SK-N-SH (cell line): ENCODE data around the gene CD300LB. TPM values are rescaled to one million over a fixed set of nuclear protein-coding genes. Genes with fewer than 3 reads are reported as not detected.

Source experiments
- CTCF ChIA-PET: fragments of 300-600, 350-600 bp; formaldehyde crosslinking; extraction: SDS; loops from one replicate; lab custom pipeline; 2021; lab: Yijun Ruan, JAX
- POLR2A ChIA-PET: fragments of 350-600 bp; sonication (Branson Sonifier 250); formaldehyde crosslinking; extraction: SDS; loops from one replicate; lab custom pipeline; 2020; ENCODE audit warnings: antibody characterized with exemption, inconsistent platforms; lab: Yijun Ruan, JAX
- DNase-seq: peaks from one replicate; pipeline ENCODE4 v3.0.0; 2012
- H2AFZ ChIP-seq: fragments of 200-600 bp; sonication (generic); 2 replicates; pipeline ENCODE4 v1.8.1; 2016; ENCODE audit warnings: antibody characterized with exemption, mild to moderate bottlenecking, low read depth
- H3F3A ChIP-seq: fragments of 200-600 bp; sonication (generic); replicated peaks from 2 replicates; pipeline ENCODE3; 2016; ENCODE audit warnings: antibody characterized with exemption, mild to moderate bottlenecking; ENCODE audit not compliant: insufficient read depth
- H3K27ac ChIP-seq, 2 experiments: fragments of 200-500 bp in 1 of 2; fragments of 200-600 bp in 1 of 2; sonication (Bioruptor generic) in 1 of 2; sonication (generic), shearing (Covaris generic) in 1 of 2; 2 replicates each; pipeline versions ENCODE4 v1.5.1 to v1.6.1; 2014 to 2016; ENCODE audit warnings: low read depth in 2 of 2, inconsistent platforms in 1 of 2, low read length in 1 of 2, mild to moderate bottlenecking in 1 of 2, mixed read lengths in 1 of 2
- H3K27me3 ChIP-seq: fragments of 200-600 bp; sonication (generic), shearing (Covaris generic); 2 replicates; pipeline ENCODE4 v1.6.1; 2016; ENCODE audit warnings: mixed run types; ENCODE audit not compliant: insufficient read depth
- H3K36me3 ChIP-seq, 2 experiments: fragments of 200-500 bp in 1 of 2; fragments of 200-600 bp in 1 of 2; sonication (Bioruptor generic) in 1 of 2; sonication (generic) in 1 of 2; replicated peaks in 1 of 2; 2 replicates each; pipeline versions ENCODE3 to v1.5.1; 2014 to 2016; ENCODE audit warnings: low read length in 1 of 2, mild to moderate bottlenecking in 1 of 2; ENCODE audit not compliant: insufficient read depth in 2 of 2, control insufficient read depth in 1 of 2
- H3K4me1 ChIP-seq, 2 experiments: fragments of 200-500 bp in 1 of 2; fragments of 200-600 bp in 1 of 2; sonication (Bioruptor generic) in 1 of 2; sonication (generic), shearing (Covaris generic) in 1 of 2; 2 replicates each; pipeline versions ENCODE4 v1.5.1 to v1.6.1; 2014 to 2016; ENCODE audit warnings: low read depth in 1 of 2, low read length in 1 of 2, mixed run types in 1 of 2; ENCODE audit not compliant: insufficient read depth in 2 of 2, control insufficient read depth in 1 of 2
- H3K4me2 ChIP-seq: fragments of 200-600 bp; sonication (generic), shearing (Covaris generic); 2 replicates; pipeline ENCODE4 v1.6.1; 2017; ENCODE audit warnings: mixed run types
- H3K4me3 ChIP-seq, 2 experiments: fragments of 200-500 bp in 1 of 2; fragments of 200-600 bp in 1 of 2; sonication (Bioruptor generic) in 1 of 2; sonication (generic), shearing (Covaris generic) in 1 of 2; 2 replicates each; pipeline versions ENCODE4 v1.5.1 to v1.8.1; 2014 to 2016; ENCODE audit warnings: low read depth in 2 of 2, inconsistent platforms in 1 of 2, low read length in 1 of 2, mild to moderate bottlenecking in 1 of 2, mixed read lengths in 1 of 2, moderate library complexity in 1 of 2
- H3K79me2 ChIP-seq: fragments of 200-600 bp; sonication (generic); 2 replicates; pipeline ENCODE4 v1.8.1; 2017; ENCODE audit warnings: mild to moderate bottlenecking; ENCODE audit not compliant: insufficient read depth
- H3K9ac ChIP-seq: fragments of 200-600 bp; sonication (generic); 2 replicates; pipeline ENCODE4 v1.6.1; 2017; ENCODE audit warnings: mixed run types
- H3K9me2 ChIP-seq: fragments of 200-600 bp; sonication (generic); 2 replicates; pipeline ENCODE4 v1.6.1; 2017; ENCODE audit warnings: mixed run types
- H3K9me3 ChIP-seq: fragments of 200-600 bp; sonication (generic); 2 replicates; pipeline ENCODE4 v1.6.1; 2017; ENCODE audit warnings: mixed run types, mild to moderate bottlenecking, moderate library complexity
- H4K20me1 ChIP-seq: fragments of 200-600 bp; sonication (generic); 2 replicates; pipeline ENCODE4 v1.6.1; 2017; ENCODE audit warnings: mild to moderate bottlenecking, mixed run types; ENCODE audit not compliant: insufficient read depth
- EZH2phosphoT487 ChIP-seq: fragments of 200-600 bp; sonication (generic); IDR thresholded peaks from 2 replicates; pipeline ENCODE4 v1.6.1; 2017; ENCODE audit warnings: low read depth, mixed run types, mild to moderate bottlenecking, antibody characterized with exemption, moderate library complexity, borderline replicate concordance
- FOXJ3 ChIP-seq: sonication (generic); formaldehyde crosslinking; IDR thresholded peaks from 2 replicates; pipeline ENCODE4 v1.5.1; 2020; ENCODE audit warnings: mild to moderate bottlenecking, missing genetic modification reagents
- FOXM1 ChIP-seq: IDR thresholded peaks from 2 replicates; pipeline ENCODE4 v1.4.0; 2012; ENCODE audit warnings: low read depth, mild to moderate bottlenecking
- MXI1 ChIP-seq: IDR thresholded peaks from 2 replicates; pipeline ENCODE4 v1.6.1; 2012; ENCODE audit warnings: mild to moderate bottlenecking, low read depth, low read length, improper control_type of control experiment
- NFIC ChIP-seq: IDR thresholded peaks from 2 replicates; pipeline ENCODE4 v1.4.0; 2012; ENCODE audit warnings: borderline replicate concordance
- NRF1 ChIP-seq: IDR thresholded peaks from 2 replicates; pipeline ENCODE4 v1.6.1; 2012; ENCODE audit warnings: low read depth, mild to moderate bottlenecking, low read length
- POLR2AphosphoS5 ChIP-seq: IDR thresholded peaks from 2 replicates; pipeline ENCODE4 v1.6.1; 2012; ENCODE audit warnings: low read depth, low read length
- RAD21 ChIP-seq: IDR thresholded peaks from 2 replicates; pipeline ENCODE4 v1.6.1; 2012; ENCODE audit warnings: mild to moderate bottlenecking, low read length
- RCOR1 ChIP-seq: fragments of 150-350 bp; IDR thresholded peaks from 2 replicates; pipeline ENCODE4 v1.6.1; 2017; ENCODE audit warnings: antibody characterized with exemption, low read length
- SIN3A ChIP-seq: IDR thresholded peaks from 2 replicates; pipeline ENCODE4 v1.6.1; 2012; ENCODE audit warnings: low read depth, mild to moderate bottlenecking, low read length, moderate library complexity, borderline replicate concordance
- SMC3 ChIP-seq: IDR thresholded peaks from 2 replicates; pipeline ENCODE4 v1.6.1; 2012; ENCODE audit warnings: low read depth, low read length, improper control_type of control experiment
- YY1 ChIP-seq: IDR thresholded peaks from 2 replicates; pipeline ENCODE4 v1.4.0; 2012; ENCODE audit warnings: low read depth, mild to moderate bottlenecking
- WGBS: methylation state at CpG from one replicate; pipeline ENCODE4 v1.1.6; 2017; ENCODE audit warnings: low lambda C conversion rate; 5-methylcytosine and 5-hydroxymethylcytosine counted together
- polyA plus RNA-seq, 3 experiments: library from polyadenylated mRNA; depleted of rRNA; stranded (reverse); fragments of >200 nt; gene quantifications; 2 replicates each; pipeline ENCODE4 v1.2.3, GENCODE V29; 2012
- TF ChIP-seq, protein P1 (sequence below): fragments of 150-350 bp; IDR thresholded peaks from 2 replicates; pipeline ENCODE4 v1.6.1; 2017; ENCODE audit warnings: antibody characterized with exemption, low read length, low read depth, borderline replicate concordance
- TF ChIP-seq, protein P2 (sequence below): fragments of 200-600 bp; sonication (generic); IDR thresholded peaks from 2 replicates; pipeline ENCODE4 v1.6.1; 2017; ENCODE audit warnings: antibody characterized with exemption, mild to moderate bottlenecking, moderate library complexity
- TF ChIP-seq, protein P3 (sequence below): IDR thresholded peaks from 2 replicates; pipeline ENCODE4 v1.4.0; 2012; ENCODE audit warnings: low read depth, borderline replicate concordance
- TF ChIP-seq, protein P4 (sequence below): IDR thresholded peaks from 2 replicates; pipeline ENCODE4 v1.4.0; 2012; ENCODE audit warnings: low read depth, borderline replicate concordance

CD300LB gene
- polyA plus RNA-seq, 1 of the 3 experiments (the other 2 are of a cell fraction), result not detected

DNA sequence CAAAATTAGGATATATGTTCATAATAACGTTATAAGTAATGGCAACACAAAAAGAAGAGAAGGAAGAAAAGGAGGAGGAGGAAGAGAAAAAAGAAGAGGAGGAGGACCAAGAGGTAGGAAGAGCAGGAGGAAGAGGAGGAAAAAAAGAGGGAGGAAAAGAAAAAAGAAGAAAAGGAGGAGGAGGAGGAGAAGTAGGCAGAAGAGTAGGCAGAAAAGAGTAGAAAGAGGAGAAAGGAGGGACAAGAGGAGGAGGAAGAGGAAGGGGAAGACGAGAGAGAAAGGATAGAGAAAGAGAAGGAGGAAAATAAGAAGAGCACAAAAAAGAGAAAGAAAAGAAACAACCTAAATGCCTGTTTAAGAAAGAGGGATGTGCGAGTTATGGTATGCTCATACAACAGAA is 5.6 kb upstream of the CD300LB start (continued):
- TF ChIP-seq, protein P1, sequence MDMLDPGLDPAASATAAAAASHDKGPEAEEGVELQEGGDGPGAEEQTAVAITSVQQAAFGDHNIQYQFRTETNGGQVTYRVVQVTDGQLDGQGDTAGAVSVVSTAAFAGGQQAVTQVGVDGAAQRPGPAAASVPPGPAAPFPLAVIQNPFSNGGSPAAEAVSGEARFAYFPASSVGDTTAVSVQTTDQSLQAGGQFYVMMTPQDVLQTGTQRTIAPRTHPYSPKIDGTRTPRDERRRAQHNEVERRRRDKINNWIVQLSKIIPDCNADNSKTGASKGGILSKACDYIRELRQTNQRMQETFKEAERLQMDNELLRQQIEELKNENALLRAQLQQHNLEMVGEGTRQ, result no peak
- no peak for TF ChIP-seq MXI1

DNA sequence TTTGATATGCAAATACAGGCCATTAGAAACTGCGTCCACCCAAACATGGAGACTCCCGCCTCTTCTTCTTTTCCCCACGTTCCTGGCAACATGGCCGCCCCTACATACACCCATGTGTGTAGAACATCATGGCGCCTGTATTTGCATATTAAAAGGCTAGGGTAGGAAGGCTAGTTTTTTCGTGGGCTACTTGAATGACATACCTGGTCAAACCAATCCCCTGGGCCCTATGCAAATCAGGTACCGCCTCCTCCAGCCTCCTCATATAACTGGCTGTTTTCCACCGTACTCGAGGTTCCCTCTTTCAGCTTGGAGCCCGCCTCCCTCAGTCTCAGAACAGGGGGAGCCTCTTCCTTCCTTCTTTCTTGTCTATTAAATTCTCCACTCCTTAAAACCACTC is 840 bp upstream of the CD300LB start:
- no peaks in the 10 kb centered on the region for H3K4me1 ChIP-seq
- H3K79me2 ChIP-seq, result no peaks in the 10 kb centered on the region
- H3K9me2 ChIP-seq, result no peaks in the 10 kb centered on the region
- H3K9me3 ChIP-seq, result no peaks in the 10 kb centered on the region
- no peak overlapping the region for H2AFZ ChIP-seq
- no peak overlapping the region for H3K9ac ChIP-seq
- CTCF ChIA-PET, result interaction anchor here (0.8 to 4.2 kb wide), 19 partner anchors 10 to 283 kb away, joined by 3 to 23 read pairs (median 3); partner anchors contain the start of gene CD300H
- TF ChIP-seq, protein P1, result no peak
- TF ChIP-seq POLR2AphosphoS5 (no peak), SIN3A (no peak), FOXM1 (no peak), NFIC (no peak), SMC3 (no peak)
- no peak for DNase-seq
- no peaks in the 10 kb centered on the region for H3K27me3 ChIP-seq
- no peaks in the 10 kb centered on the region for H3K36me3 ChIP-seq
- H3K4me3 ChIP-seq, result no peak overlapping the region
- H3K4me2 ChIP-seq, result no peak overlapping the region
- 26% methylated on average over 10 of the region's 10 CpGs for WGBS
- no peaks in the 10 kb centered on the region for H3F3A ChIP-seq
- POLR2A ChIA-PET, result no interaction called here
- no peaks in the 10 kb centered on the region for H4K20me1 ChIP-seq
- H3K27ac ChIP-seq, result no peak overlapping the region

DNA sequence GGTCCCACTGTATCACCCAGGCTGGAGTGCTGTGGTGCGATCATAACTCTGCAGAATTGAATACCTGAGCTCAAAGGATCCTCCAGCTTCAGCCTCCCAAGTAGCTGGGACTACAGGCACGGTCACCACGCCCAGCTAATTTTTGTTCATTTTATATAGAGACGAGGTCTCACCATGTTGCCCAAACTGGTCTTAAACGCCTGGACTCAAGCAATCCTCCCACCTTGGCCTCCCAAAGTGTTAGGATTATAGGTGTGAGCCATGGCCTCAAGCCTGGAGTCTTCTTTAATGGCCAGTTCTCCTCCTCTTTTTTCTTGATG is 484 bp downstream of the CD300LB start:
- TF ChIP-seq, protein P1, result no peak
- TF ChIP-seq, protein P2, sequence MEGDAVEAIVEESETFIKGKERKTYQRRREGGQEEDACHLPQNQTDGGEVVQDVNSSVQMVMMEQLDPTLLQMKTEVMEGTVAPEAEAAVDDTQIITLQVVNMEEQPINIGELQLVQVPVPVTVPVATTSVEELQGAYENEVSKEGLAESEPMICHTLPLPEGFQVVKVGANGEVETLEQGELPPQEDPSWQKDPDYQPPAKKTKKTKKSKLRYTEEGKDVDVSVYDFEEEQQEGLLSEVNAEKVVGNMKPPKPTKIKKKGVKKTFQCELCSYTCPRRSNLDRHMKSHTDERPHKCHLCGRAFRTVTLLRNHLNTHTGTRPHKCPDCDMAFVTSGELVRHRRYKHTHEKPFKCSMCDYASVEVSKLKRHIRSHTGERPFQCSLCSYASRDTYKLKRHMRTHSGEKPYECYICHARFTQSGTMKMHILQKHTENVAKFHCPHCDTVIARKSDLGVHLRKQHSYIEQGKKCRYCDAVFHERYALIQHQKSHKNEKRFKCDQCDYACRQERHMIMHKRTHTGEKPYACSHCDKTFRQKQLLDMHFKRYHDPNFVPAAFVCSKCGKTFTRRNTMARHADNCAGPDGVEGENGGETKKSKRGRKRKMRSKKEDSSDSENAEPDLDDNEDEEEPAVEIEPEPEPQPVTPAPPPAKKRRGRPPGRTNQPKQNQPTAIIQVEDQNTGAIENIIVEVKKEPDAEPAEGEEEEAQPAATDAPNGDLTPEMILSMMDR, result no peak
- no peak for TF ChIP-seq YY1
- no peak for TF ChIP-seq SIN3A
- TF ChIP-seq, protein P3, sequence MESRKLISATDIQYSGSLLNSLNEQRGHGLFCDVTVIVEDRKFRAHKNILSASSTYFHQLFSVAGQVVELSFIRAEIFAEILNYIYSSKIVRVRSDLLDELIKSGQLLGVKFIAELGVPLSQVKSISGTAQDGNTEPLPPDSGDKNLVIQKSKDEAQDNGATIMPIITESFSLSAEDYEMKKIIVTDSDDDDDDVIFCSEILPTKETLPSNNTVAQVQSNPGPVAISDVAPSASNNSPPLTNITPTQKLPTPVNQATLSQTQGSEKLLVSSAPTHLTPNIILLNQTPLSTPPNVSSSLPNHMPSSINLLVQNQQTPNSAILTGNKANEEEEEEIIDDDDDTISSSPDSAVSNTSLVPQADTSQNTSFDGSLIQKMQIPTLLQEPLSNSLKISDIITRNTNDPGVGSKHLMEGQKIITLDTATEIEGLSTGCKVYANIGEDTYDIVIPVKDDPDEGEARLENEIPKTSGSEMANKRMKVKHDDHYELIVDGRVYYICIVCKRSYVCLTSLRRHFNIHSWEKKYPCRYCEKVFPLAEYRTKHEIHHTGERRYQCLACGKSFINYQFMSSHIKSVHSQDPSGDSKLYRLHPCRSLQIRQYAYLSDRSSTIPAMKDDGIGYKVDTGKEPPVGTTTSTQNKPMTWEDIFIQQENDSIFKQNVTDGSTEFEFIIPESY, result no peak
- TF ChIP-seq, protein P4, sequence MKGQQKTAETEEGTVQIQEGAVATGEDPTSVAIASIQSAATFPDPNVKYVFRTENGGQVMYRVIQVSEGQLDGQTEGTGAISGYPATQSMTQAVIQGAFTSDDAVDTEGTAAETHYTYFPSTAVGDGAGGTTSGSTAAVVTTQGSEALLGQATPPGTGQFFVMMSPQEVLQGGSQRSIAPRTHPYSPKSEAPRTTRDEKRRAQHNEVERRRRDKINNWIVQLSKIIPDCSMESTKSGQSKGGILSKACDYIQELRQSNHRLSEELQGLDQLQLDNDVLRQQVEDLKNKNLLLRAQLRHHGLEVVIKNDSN, result no peak
- TF ChIP-seq NRF1, result no peak
- no peak for TF ChIP-seq NFIC
- TF ChIP-seq EZH2phosphoT487, result no peak
- no peak for TF ChIP-seq RAD21
- no peak for TF ChIP-seq RCOR1
- no peak for TF ChIP-seq FOXJ3
- TF ChIP-seq FOXM1, result no peak
- TF ChIP-seq, all 33 proteins: peak for 0
- Histone ChIP-seq H2AFZ (no peak overlapping the region), H3K4me3 (no peak overlapping the region), H3K9me3 (no peaks in the 10 kb centered on the region), H3K4me2 (no peak overlapping the region), H3K9me2 (no peaks in the 10 kb centered on the region), H3F3A (no peaks in the 10 kb centered on the region), H3K79me2 (no peaks in the 10 kb centered on the region), H4K20me1 (no peaks in the 10 kb centered on the region), H3K27me3 (no peaks in the 10 kb centered on the region), H3K9ac (no peak overlapping the region), H3K27ac (no peak overlapping the region), H3K4me1 (no peaks in the 10 kb centered on the region), H3K36me3 (no peaks in the 10 kb centered on the region)
- POLR2A ChIA-PET, result no interaction called here
- WGBS, result 9% methylated on average over 5 of the region's 5 CpGs
- CTCF ChIA-PET, result interaction anchor here (0.8 to 4.2 kb wide), 4 partner anchors 138 to 214 kb away, joined by 3 to 23 read pairs (median 4); no protein-coding TSS in a partner anchor
- no peak for DNase-seq
